Gastrocnemius medialis (tissue), 4 donors: Measurements from ENCODE around the gene TLE2. TPM values are rescaled to one million over a fixed set of nuclear protein-coding genes. Genes with fewer than 3 reads are reported as not detected.

ENCODE experiments used
- ATAC-seq, 2 donors: fragments of 150-250 bp; one replicate each; pipeline ENCODE4 v1.9.1; 2016
- DNase-seq, 2 donors: peaks; one replicate each; pipeline ENCODE4 v3.0.0-alpha.2; 2019
- H3K27ac ChIP-seq, 4 donors: fragments of 200-600 bp; sonication (generic); 1 replicate in 1 of 4; 2 replicates in 3 of 4; pipeline ENCODE4 v1.5.1; 2016 to 2018; ENCODE audit warnings: mild to moderate bottlenecking in 2 of 4, moderate library complexity in 1 of 4
- H3K27me3 ChIP-seq, 3 donors: fragments of 200-600 bp; sonication (generic) in 2 of 3; 1 replicate in 1 of 3; 2 replicates in 2 of 3; pipeline versions ENCODE4 v1.5.1 to v1.6.0; 2016 to 2019; ENCODE audit warnings: mild to moderate bottlenecking in 1 of 3, moderate library complexity in 1 of 3
- H3K36me3 ChIP-seq, 2 donors: fragments of 200-600 bp; sonication (generic) in 1 of 2; one replicate each; pipeline ENCODE4 v1.5.1; 2017 to 2018
- H3K4me1 ChIP-seq, 2 donors: fragments of 200-600 bp; sonication (generic) in 1 of 2; one replicate each; pipeline ENCODE4 v1.5.1; 2016 to 2017; ENCODE audit warnings: mild to moderate bottlenecking in 2 of 2
- H3K4me3 ChIP-seq, 4 donors: fragments of 200-600 bp; sonication (generic) in 3 of 4; 1 replicate in 1 of 4; 2 replicates in 3 of 4; pipeline ENCODE4 v1.5.1; 2016 to 2019; ENCODE audit warnings: mild to moderate bottlenecking in 2 of 4
- H3K9me3 ChIP-seq, 3 donors: fragments of 200-600 bp; sonication (generic) in 2 of 3; 1 replicate in 1 of 3; 2 replicates in 2 of 3; pipeline ENCODE4 v1.5.1; 2016 to 2019
- CTCF ChIP-seq, 5 experiments: fragments of 450-650 bp in 3 of 5; fragments of 200-600 bp in 2 of 5; sonication (generic) in 2 of 5; IDR thresholded peaks in 4 of 5; conservative IDR thresholded peaks in 1 of 5; 1 replicate in 4 of 5; 2 replicates in 1 of 5; pipeline ENCODE4 v1.5.1; 2016 to 2019; ENCODE audit warnings: antibody characterized with exemption in 5 of 5, mild to moderate bottlenecking in 3 of 5, moderate library complexity in 3 of 5
- POLR2A ChIP-seq, 2 donors: fragments of 450-650 bp; IDR thresholded peaks; one replicate each; pipeline ENCODE4 v1.6.1; 2017; ENCODE audit warnings: antibody characterized with exemption in 2 of 2, mild to moderate bottlenecking in 2 of 2, moderate library complexity in 2 of 2
- in situ Hi-C, 4 donors: fragments of 200-750 bp; cut with MboI; loops; one replicate each; pipeline versions ENCODE4 v1.15.0 to v1.8.0; 2017; ENCODE audit warnings: low sequenced_read_pairs in 4 of 4
- intact Hi-C: fragments of 100-400 bp; cut with DNase I; formaldehyde crosslinking; loops from one replicate; pipeline ENCODE4 v1.15.1; 2023; ENCODE audit warnings: low total_unique reads
- total RNA-seq, 4 donors: library from RNA; depleted of rRNA; stranded (reverse); fragments of >200 nt; gene quantifications; one replicate each; pipeline versions ENCODE4 v1.1.0 to v1.2.3, GENCODE V29; 2016

TLE2 gene
- total RNA-seq, 4 donors from 2014 or later: 26.1 to 48.5 (median 45.2) TPM

GRCh38 chr19:3010871-3011270 is 18.2 kb downstream of the TLE2 start:
- Histone ChIP-seq H3K36me3 (peaks cover 0 to 22% of the 10 kb centered on the region in 2 donors), H3K4me3 (no peak overlapping the region), H3K27ac (no peak overlapping the region), H3K9me3 (no peaks in the 10 kb centered on the region), H3K4me1 (no peaks in the 10 kb centered on the region), H3K27me3 (no peaks in the 10 kb centered on the region)
- ATAC-seq (no peak), DNase-seq (no peak)
- intact Hi-C loops (no loop called here), in situ Hi-C loops (no loop called here)
- no peak for TF ChIP-seq POLR2A (IDR thresholded peaks at IDR 0.05)
- no peak for TF ChIP-seq CTCF (IDR thresholded peaks at IDR 0.05 in 4 of 5, conservative IDR thresholded peaks at IDR 0.05 in 1 of 5)

- no peak for TF ChIP-seq CTCF (IDR thresholded peaks at IDR 0.05 in 4 of 5, conservative IDR thresholded peaks at IDR 0.05 in 1 of 5)
Observed at GRCh38 chr19:3008994-3009393, 20.1 kb downstream of the TLE2 start.

GRCh38 chr19:3007975-3008374 is 21.1 kb downstream of the TLE2 start:
- no peaks in the 10 kb centered on the region for H3K4me1 ChIP-seq
- no peak overlapping the region for H3K27ac ChIP-seq
- TF ChIP-seq POLR2A (IDR thresholded peaks at IDR 0.05) (no peak), CTCF (IDR thresholded peaks at IDR 0.05 in 4 of 5, conservative IDR thresholded peaks at IDR 0.05 in 1 of 5) (no peak)
- intact Hi-C loops (no loop called here), in situ Hi-C loops (no loop called here)
- no peak for DNase-seq
- peaks cover 0 to 22% of the 10 kb centered on the region in 2 donors for H3K36me3 ChIP-seq
- no peak overlapping the region for H3K4me3 ChIP-seq
- H3K27me3 ChIP-seq: no peaks in the 10 kb centered on the region
- no peaks in the 10 kb centered on the region for H3K9me3 ChIP-seq
- no peak for ATAC-seq

More at GRCh38 chr19:3008994-3009393, 20.1 kb downstream of the TLE2 start:
- Histone ChIP-seq H3K27me3 (no peaks in the 10 kb centered on the region), H3K36me3 (peaks cover 0 to 32% of the 10 kb centered on the region in 2 donors), H3K4me1 (no peaks in the 10 kb centered on the region), H3K9me3 (no peaks in the 10 kb centered on the region), H3K27ac (no peak overlapping the region), H3K4me3 (no peak overlapping the region)
- in situ Hi-C loops: no loop called here
- DNase-seq (no peak), ATAC-seq (no peak)
- intact Hi-C loops: no loop called here

- H3K36me3 ChIP-seq: peaks cover 0 to 21% of the 10 kb centered on the region in 2 donors
- H3K4me1 ChIP-seq: no peaks in the 10 kb centered on the region
- DNase-seq: no peak
- H3K4me3 ChIP-seq: no peak overlapping the region
- no peaks in the 10 kb centered on the region for H3K27me3 ChIP-seq
- in situ Hi-C loops (no loop called here), intact Hi-C loops (no loop called here)
- H3K9me3 ChIP-seq: no peaks in the 10 kb centered on the region
- TF ChIP-seq CTCF (IDR thresholded peaks at IDR 0.05 in 4 of 5, conservative IDR thresholded peaks at IDR 0.05 in 1 of 5) (no peak), POLR2A (IDR thresholded peaks at IDR 0.05) (no peak)
- ATAC-seq: no peak
- no peak overlapping the region for H3K27ac ChIP-seq
Observed at GRCh38 chr19:3006075-3006767, 22.9 kb downstream of the TLE2 start.

- in situ Hi-C loops: no loop called here
- no peak for ATAC-seq
- TF ChIP-seq POLR2A (IDR thresholded peaks at IDR 0.05): no peak
- TF ChIP-seq CTCF (IDR thresholded peaks at IDR 0.05 in 4 of 5, conservative IDR thresholded peaks at IDR 0.05 in 1 of 5): no peak
Observed at GRCh38 chr19:3005345-3005744, 23.7 kb downstream of the TLE2 start.

More at GRCh38 chr19:3005345-3005744, 23.7 kb downstream of the TLE2 start:
- Histone ChIP-seq H3K9me3 (no peaks in the 10 kb centered on the region), H3K4me3 (no peak overlapping the region), H3K4me1 (no peaks in the 10 kb centered on the region), H3K36me3 (peaks cover 0 to 17% of the 10 kb centered on the region in 2 donors), H3K27me3 (no peaks in the 10 kb centered on the region), H3K27ac (no peak overlapping the region)
- intact Hi-C loops: no loop called here
- DNase-seq: no peak
